DMS114 treated with DMSO at 0.1 percent for 48 hours (cell line): ENCODE data around the gene GPANK1.

Experiments
- DNase-seq: peaks from one replicate; lab custom pipeline; 2025; ENCODE audit not compliant: unreplicated experiment; lab: John Stamatoyannopoulos, UW

The GPANK1 gene

DNA sequence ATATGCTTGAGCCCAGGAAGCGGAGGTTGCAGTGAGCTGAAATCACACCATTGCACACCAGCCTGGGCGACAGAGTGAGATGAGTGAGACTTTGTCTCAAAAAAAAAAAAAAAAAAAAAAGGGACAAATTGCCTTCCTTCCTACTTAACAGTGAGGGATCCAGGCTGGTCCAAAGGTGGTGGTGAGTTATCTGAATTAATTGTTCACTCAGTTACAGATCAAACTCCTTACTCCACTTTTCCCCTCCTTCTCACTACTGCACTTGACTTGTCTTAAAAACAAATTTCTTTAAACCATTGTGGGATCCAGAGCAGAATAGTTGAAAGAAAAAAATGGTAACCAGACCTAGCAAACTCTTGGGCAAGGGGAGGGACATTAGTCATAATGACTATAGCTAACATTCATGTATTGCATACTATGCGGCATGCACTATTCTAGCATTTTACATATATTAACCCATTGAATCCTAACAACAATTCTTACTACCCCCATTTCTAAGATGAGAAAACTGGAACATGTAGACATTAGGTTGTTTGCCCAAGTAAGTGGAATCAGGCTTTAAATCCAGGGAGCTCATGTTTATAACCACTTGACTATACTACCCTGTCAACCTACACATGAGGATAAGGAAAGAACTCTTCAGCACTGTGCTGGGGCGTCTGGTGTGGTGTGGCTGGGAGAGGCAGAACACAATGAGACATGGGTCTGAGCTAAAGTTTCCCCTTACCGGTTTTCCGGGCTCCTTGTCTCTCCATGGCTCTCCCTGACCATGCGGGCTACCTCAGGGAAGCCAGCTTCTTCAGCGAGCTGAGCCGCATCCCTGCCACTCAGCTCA, 1.5 kb downstream of the GPANK1 start:
- DNase-seq, result no peak

DNA sequence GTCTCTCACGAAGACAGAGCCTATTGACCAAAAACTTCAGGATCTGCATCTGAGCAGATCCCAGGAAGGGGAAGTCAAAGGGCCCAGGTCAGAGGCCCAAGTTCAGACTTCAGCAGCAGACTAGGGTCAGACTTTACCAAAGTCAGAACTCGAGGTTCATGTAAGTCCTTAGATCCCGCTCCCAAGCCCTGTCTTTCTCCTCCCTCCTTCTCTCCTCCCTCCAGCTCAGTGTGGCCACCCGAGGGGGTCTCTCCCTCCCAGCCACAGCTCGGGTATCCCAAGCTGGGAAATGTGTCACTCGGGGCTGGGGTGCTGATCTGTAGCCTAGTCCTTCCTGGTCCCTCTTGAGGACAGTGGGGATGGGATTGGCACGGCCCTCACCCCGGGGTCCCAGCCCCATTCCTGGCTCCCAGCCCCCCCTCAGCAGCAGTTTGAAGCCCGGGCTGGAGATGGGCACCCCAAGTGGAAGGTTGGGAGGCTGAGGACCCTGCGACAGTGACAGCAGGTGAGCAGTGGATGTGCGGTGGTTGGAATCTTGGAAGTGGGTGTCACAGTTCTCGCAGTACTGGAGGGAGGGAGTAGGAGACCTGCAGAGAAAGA, 2.6 kb downstream of the GPANK1 start:
- DNase-seq, result no peak

DNA sequence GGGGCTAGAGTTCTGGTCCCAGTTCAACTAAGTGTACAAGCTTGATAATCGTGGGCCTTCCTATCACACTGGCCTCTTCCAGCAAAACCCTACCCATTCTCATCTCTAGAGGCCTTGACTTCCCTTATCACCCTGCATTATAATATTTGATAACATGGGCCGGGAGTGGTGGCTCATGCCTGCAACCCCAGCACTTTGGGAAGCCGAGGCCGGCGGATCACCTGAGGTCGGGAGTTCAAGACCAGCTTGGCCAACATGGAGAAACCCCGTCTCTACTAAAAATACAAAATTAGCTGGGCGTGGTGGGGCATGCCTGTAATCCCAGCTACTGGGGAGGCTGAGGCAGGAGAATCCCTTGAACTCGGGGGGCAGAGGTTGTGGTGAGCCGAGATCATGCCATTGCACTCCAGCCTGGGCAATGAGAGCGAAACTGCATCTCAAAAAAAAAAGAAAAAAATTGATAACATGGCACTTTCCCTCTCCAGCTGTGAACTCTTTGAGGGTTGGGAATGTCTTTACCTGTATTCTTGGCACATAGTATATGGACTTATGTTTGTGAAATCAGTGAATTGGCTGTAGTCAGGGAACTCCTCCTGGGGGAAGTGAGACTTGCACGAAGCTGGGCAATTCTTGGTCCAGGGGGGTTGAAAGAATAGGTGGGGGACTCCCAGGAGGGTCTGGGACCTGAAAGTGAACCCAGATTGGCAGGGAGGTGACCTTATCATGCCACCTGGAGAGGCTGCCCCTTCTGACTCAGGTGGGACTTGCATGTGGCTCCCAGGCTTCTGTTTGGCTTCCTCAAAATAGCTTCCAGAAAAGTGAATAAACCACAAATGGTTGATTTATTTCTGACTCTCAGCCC, 3.3 kb downstream of the GPANK1 start:
- no peak for DNase-seq

DNA sequence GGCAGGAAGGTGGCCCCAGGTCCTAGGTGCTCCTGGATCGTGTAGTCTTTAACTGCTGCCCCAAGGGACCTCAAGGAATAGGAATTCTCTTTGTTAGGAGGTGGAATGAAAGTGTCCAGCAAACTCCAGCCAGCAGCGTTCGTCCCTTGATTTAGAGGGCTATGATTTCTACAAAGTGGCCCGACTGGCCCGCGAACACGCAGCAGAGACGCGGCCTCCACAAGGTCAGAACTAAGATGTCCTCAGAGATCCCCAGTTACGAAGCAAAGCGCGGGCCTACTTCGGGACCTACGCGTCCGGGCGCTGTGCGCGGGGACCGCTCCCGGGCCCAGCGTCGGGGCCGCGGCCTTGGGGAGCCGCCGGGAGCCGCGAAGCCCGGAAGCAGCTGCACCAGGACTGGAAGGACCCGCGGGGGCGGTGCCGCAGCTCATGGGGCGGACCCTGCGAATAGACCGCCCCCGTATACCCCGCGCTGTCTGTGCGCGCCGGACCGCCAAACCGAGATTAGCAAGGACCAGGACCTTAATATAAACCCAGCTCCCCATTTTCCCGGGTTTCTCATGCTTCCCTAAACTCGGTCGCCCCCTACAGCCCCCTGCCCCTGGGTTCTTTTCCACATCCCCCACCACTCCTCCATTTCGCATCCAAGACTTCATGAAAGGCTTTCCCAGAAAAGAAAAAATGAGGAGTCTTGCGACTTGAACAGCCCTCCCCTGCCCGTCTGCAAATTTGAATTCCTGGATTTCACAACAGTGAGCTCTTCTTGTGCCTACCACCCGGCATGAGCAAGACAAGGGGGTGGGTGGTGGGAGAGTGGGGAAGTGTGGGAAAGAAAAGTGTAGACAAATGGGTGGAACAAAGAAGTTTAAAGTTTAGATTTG, 4.2 kb downstream of the GPANK1 start, which contains the start of gene C6orf47:
TSS of gene C6orf47 (minus strand) at position 398 of the 881 bp plus-strand sequence. CDS start 831 bp downstream, outside the sequence.
- peak; percentile 75 for DNase-seq

DNA sequence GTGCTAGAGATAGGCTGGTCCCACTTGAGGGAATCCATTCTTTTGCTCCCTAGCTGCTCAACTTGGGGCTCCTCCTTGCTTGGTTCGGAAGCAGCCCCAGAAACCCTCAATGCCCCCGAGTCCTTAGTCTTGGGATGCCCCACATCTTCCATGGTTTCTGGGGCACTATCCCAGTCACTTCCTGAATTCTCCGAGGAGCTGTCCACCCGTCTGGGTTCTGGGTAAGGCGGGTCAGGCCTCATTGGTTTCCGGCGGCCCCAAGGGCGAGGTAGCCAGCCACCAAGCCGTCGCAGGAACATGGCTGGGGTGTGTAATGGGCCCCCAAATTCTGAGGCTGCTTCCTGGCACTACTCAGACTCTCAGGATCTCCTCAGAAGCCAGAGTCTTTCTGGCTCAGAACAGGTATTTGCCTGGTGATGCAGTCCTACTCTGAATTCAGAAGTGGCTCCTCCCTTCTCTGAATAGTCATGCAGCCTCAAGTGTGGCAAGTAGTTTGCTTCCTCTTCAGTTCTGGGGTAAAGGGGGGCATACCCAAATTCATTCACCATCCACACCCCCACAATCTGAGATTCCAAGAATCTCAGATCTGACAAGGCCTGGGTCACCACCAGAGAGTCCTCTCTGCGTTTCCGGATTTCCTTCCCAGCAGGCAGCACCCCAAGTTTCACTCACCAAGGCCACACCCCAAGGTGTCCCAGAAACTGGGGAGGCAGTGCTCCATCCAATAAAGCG, 5.0 kb downstream of the GPANK1 start:
- DNase-seq, result no peak

DNA sequence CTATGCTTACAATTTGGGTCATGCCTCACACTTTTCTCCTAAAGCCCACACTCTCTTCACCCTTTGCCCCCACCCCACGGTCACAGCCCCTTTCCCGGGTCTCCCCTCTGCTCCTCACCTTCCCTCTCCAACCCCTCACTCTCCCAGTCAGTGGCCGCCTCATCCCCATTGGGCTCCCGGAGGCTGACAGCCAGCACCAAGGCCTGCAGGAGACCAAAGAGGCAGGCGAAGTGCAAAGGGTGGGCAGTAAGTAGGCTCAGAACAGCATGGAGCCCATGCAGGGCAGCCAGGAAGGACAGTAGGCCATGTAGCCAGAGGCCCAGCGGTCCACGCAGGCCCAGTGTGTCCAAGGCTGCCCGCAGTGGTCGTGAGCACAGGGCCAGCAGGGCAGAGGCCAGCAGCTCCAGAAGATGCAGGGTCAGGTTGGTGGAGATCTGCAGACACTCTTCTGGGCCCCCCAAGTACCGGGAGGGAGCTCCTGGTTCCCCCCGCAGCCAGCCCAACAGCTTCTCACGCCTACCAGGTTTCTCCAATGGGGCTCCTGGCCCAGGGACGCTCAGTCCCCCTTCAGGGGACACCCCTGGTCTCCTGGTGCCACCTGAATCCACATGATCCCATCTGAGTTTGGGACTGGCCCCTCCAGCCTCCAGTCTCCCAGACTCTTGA, 5.7 kb downstream of the GPANK1 start:
- DNase-seq, result no peak

DNA sequence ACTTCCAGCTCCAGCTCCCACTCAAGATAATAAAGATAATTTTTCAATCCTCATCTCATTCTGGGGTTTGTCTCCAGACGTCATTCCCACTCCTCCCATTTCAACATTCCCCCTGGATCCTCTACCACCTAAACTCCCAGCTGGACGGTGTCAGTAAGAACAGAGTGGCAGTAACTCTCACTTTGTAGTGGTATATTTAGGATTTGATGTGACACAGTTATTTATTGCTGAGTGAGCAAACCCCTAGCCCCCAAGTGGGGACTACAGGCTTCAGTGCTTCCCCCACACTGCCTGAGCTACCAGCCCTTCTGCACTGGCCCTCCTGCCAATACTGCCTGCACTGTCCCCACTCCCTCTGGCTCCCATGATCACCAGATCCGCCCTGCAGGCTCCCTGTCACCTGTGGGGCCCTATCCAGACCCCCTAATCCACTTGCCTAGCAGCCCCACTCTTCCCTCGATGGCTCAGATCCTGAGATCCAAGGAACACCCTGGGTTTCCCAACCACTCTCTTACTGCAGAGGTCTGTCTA, 6.6 kb downstream of the GPANK1 start:
- no peak for DNase-seq

DNA sequence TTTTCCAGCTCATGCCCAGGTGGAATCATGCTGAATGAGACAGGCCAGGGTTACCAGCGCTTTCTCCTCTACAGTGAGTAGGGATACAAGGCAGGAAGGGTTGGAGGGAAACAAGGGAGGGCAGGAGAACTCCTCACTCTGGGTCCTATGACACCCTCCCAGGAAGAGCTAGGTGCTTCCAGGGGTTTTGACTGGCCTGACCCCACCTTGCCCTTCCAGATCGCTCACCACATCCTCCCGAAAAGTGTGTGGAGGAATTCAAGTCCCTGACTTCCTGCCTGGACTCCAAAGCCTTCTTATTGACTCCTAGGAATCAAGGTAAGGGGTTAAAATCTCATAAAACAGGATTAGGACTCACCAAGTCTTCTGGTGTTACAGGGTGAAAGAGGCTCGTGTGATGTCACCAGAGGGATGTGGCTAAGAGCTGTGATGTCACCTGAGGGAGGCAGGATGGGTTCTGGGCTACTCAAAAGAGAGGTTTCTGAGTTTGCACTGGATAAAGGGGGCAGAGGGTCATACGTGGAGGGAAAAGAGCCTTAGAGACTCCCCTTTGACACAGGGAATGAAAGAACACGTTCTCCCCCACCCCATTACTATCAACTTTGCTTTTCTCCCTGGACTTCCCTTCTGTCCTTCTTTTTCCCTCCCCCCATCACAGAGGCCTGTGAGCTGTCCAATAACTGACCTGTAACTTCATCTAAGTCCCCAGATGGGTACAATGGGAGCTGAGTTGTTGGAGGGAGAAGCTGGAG, 7.2 kb downstream of the GPANK1 start:
- no peak for DNase-seq

DNA sequence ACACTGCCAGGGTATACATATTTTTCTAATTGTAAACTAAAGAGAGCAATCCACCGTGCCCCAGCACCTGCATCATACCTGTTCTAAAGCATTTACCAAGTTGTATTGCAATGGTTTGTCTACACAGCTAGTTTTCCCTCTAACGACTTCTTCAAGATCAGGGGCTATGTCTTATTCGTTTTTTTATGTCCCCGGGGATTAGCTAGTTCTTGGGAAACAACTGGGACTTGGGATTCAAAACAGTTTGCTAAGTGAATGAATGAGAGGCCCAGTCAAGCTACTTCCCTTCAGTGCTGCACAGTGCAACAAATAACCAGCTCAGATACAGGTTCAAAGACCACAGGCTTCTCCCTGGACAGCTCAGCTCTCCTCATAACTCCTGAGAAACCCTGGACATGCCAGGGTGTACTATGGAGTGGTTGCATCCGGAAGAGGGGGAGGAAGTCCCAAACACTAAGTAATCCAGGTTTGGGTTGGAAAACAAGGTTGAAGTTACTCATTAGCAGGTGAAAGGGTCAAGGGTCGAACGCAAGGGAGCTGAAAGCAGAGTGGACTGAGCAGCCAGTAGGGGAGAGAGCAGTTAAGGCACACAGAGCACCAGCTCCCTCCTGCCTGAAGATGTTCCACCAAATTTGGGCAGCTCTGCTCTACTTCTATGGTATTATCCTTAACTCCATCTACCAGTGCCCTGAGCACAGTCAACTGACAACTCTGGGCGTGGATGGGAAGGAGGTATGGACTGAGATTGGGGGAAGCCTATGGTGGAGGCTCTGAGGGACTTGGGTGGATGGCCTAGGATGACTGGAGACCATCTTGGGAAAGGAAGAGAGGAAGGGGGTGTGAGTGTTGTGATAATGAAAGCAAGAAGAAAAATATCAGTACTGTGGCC, 9.2 kb downstream of the GPANK1 start, which contains the start of gene APOM:
TSS of gene APOM (plus strand) at position 546 of the 889 bp plus-strand sequence. CDS start at position 619, 73 bp downstream.
- no peak for DNase-seq

DNA sequence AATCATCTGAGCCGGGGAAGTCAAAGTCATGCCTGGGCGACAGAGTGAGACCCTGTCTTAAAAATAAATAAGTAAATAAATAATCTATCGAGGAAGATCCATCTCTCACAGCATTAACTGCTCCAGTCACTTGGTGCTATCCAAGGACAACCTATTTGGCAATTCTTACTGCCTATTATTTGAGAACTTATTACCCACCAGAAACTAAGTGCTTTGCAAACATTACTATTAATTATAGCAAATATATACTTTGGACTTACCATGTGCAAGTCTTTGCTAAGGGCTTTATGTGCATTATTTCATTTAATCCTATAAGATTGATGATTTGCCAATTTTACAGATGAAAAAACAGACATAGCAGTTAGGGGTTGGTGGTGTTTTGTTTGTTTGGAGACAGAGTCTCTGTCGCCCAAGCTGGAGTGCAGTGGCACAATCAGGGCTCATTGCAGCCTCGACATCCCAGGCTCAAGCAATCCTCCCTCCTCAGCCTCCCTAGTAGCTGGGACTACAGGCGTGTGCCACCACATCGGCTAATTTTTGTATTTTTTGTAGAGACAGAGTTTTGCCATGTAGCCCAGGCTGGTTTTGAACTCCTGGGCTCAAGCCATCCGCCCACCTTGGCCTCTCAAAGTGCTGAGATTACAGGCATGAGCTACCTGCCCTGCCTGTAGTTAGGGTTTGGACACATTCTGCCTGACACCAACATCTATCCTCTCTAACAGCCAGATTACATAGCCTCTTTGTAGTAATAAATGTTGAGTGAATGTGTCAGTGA, 10.0 kb downstream of the GPANK1 start:
- no peak for DNase-seq

DNA sequence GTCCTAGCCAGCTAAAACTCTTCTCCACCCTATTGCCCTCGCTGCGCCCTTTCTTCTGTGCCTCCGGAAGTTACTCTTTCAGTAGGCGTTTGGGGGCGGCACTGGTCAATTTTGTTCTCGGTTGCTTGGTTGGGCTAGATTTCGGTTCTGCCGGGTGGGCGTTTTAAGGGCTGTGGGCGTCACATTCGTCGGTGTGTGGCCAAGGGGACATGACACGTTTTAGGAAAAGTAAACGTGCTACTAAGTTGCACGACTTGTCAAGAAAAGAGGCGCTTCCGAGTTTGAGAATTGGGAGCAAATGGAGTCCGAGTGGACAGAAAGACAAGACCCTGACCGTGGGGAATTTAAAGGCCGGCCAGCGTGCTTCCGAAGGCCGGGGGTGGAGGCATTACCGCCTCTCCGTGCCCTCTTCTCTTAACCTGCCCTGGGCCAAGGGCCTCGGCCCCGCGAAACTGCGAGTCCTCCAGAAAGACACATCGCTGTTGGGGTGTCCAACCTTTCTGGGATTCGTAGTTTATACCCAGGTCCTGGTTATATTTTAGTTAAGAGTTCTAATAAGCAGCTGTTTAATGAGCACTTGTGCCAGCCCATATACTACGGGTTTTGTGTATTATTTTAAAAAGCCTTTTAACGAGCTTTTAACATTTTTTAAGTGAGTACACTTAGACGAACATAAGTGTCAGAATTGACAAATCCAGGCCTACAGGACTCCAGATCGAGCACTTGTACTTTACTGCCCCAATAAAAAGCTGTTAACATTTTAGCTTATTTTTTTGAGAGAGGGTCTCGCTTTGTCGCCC, 11.7 kb downstream of the GPANK1 start:
- DNase-seq, result peak; percentile 98

DNA sequence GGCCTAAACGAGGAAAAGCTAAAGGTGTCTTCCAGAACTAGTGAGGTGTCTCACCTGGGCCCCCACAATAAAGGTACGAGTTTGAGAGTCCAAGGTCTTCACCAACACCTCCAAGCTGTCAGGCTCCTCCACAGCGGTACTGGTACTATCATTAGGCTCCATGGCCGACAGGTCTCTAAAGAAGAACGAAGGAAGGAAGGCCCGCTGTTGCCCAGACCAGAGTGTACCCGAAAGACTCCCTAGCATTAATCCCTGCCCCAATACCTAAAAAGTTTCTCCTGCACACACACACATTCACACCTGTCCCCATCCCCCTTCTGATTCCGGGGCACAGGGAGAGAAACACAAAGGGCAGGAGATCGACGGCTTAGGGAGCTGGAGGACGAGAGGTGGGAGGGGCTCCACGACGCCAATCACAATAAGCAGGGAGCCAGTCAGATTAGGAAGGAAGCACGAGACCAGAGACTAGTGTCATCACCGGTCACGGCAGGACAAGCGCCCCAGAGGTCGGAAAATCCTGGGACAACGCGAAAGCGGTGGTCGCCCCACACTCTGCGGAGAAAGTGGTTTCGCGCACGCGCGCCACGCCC, 13.1 kb downstream of the GPANK1 start:
- peak; percentile 89 for DNase-seq

DNA sequence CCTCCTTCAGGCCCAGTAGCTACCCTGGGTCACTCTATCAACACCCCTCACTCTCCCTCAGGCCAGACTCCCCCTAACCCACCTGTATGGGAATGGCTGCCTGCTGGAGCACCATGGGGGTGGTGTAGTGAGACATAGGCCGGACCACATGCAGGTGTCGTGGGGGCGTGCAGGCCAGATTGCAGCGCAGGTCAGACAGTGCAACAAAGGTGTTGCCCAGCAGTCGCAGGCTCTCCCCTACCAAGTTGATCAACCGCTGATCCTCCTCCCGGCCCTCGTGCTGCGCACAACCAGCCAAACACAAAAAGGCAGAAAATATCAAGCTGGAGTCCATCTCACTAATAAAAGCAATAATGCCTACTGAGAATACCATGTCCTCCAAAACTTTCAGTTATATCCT, 19.5 kb downstream of the GPANK1 start:
- DNase-seq, result no peak

DNA sequence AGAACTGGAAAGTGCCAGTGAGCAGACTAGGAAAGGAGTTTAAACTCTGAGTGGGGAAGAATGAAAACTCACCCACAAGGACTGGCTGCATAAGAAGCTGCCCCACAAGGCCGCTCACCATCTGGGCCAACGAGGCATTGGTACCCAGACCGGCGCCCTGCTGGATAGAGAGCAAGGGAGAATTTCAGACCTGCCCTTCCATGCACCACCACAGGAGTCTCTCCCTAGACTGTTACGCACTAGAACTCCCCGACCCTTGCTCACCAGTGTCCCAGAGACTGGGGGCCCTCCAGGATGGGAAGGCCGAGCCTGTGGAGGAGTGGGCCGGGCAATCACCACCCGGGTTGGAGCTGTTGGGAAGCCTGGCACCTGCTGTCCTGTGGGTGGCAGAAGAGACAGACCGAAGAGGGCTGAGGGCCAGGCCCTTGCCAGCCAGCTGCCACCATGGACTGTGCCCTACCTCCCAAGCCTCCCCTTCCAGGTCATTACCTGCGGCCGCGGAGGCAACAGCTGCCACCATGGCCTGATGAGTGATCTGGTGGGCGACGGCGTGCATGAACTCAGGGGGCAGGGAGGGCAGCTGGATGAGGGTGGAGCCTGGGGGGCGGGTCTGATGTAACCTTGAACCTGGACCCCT, 20.9 kb downstream of the GPANK1 start:
- no peak for DNase-seq
